Lung (tissue), 12 donors: ENCODE results near the gene TSPEAR. TPM values are rescaled to one million over a fixed set of nuclear protein-coding genes. Genes with fewer than 3 reads are reported as not detected.

Experiments
- ATAC-seq: fragments of 200-7000 bp; cut with Tn5 transposase; one replicate; pipeline ENCODE4 v1.9.1; 2020; ENCODE audit warnings: moderate number of reproducible peaks; ENCODE audit not compliant: insufficient read depth, low FRiP score
- DNase-seq, 3 donors: peaks; one replicate each; pipeline ENCODE4 v3.0.0-alpha.2; 2013 to 2017
- H3K27ac ChIP-seq, 2 donors: one replicate each; pipeline ENCODE4 v1.5.1; 2013; ENCODE audit warnings: mild to moderate bottlenecking in 2 of 2, moderate library complexity in 2 of 2, control low read depth in 1 of 2, inconsistent platforms in 1 of 2, low read depth in 1 of 2, low read length in 1 of 2
- H3K27me3 ChIP-seq, 3 donors: one replicate each; pipeline ENCODE4 v1.5.1; 2013; ENCODE audit warnings: low read length in 2 of 3; ENCODE audit not compliant: control insufficient read depth in 3 of 3, insufficient read depth in 3 of 3
- H3K36me3 ChIP-seq, 4 donors: one replicate each; pipeline ENCODE4 v1.5.1; 2013; ENCODE audit warnings: low read length in 4 of 4, mild to moderate bottlenecking in 1 of 4, moderate library complexity in 1 of 4; ENCODE audit not compliant: control insufficient read depth in 4 of 4, insufficient read depth in 4 of 4
- H3K4me1 ChIP-seq, 5 donors: one replicate each; pipeline ENCODE4 v1.5.1; 2013; ENCODE audit warnings: low read length in 5 of 5, mild to moderate bottlenecking in 2 of 5, moderate library complexity in 1 of 5; ENCODE audit not compliant: control insufficient read depth in 5 of 5, insufficient read depth in 5 of 5
- H3K4me3 ChIP-seq: one replicate; pipeline ENCODE4 v1.5.1; 2013; ENCODE audit warnings: mild to moderate bottlenecking, control low read depth, moderate library complexity
- H3K9ac ChIP-seq, 2 donors: one replicate each; pipeline ENCODE4 v1.5.1; 2013; ENCODE audit warnings: low read length in 2 of 2, control low read depth in 1 of 2; ENCODE audit not compliant: insufficient read depth in 1 of 2
- H3K9me3 ChIP-seq, 4 donors: one replicate each; pipeline ENCODE4 v1.5.1; 2013; ENCODE audit warnings: low read length in 3 of 4, mild to moderate bottlenecking in 1 of 4, moderate library complexity in 1 of 4; ENCODE audit not compliant: control insufficient read depth in 4 of 4, insufficient read depth in 3 of 4
- WGBS, 2 donors: extraction: QIAGEN DNeasy Blood & Tissue Kit; methylation state at CpG; one replicate each; pipeline ENCODE4 v1.1.7; 2013; 5-methylcytosine and 5-hydroxymethylcytosine counted together
- polyA plus RNA-seq, 2 donors: library from polyadenylated mRNA; stranded (reverse); fragments of 200-250 nt; gene quantifications; one replicate each; pipeline ENCODE4 v1.2.1, GENCODE V29; 2013
- total RNA-seq, 2 donors: library from RNA; depleted of rRNA in 1 of 2; stranded (reverse); fragments of >200 nt in 1 of 2; gene quantifications; one replicate each; pipeline ENCODE4 v1.2.1, GENCODE V29; 2014 to 2021
- TF ChIP-seq, protein P1 (sequence below): IDR thresholded peaks from 2 replicates; pipeline ENCODE4 v1.5.1; 2012; ENCODE audit warnings: mild to moderate bottlenecking; ENCODE audit errors: control extremely low read depth, extremely low read depth
- donor health status: control.
- donor health status: control.
- donor health status: Bipolar disorder and iron deficiency.
- donor health status: healthy.
- donor health status: DM: yes; HTN: yes; CAD: no.

The TSPEAR gene
- total and polyA plus RNA-seq, 4 donors, result 0.02 to 2.1 (median 0.27) TPM

DNA sequence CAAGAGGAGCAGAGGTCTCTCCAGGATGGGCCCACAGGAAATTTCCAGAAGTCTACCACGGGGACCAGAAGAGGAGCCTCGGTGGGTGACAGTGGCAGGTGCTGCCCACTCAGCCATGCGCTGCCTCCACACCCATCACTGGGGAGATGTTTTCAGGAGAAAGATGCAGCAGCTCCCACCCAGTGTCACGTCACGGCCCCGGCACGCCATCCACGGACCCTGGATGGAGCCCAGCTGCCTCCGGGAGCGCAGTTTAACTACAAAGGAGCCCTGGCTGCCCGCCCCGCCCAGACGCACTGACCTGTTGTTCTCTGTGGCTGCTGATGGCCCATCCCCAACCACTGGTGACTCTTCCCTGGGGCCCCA, 6.8 kb downstream of the TSPEAR start:
- peaks cover 26 to 73% (median 38%) of the 10 kb centered on the region in 3 donors for H3K27me3 ChIP-seq
- no peak overlapping the region for H3K4me3 ChIP-seq
- peaks cover 0 to 16% (median 0%) of the 10 kb centered on the region in 4 donors for H3K9me3 ChIP-seq
- no peak overlapping the region for H3K27ac ChIP-seq
- TF ChIP-seq, protein P1, sequence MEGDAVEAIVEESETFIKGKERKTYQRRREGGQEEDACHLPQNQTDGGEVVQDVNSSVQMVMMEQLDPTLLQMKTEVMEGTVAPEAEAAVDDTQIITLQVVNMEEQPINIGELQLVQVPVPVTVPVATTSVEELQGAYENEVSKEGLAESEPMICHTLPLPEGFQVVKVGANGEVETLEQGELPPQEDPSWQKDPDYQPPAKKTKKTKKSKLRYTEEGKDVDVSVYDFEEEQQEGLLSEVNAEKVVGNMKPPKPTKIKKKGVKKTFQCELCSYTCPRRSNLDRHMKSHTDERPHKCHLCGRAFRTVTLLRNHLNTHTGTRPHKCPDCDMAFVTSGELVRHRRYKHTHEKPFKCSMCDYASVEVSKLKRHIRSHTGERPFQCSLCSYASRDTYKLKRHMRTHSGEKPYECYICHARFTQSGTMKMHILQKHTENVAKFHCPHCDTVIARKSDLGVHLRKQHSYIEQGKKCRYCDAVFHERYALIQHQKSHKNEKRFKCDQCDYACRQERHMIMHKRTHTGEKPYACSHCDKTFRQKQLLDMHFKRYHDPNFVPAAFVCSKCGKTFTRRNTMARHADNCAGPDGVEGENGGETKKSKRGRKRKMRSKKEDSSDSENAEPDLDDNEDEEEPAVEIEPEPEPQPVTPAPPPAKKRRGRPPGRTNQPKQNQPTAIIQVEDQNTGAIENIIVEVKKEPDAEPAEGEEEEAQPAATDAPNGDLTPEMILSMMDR, result no peak
- ATAC-seq, result no peak
- no peak overlapping the region for H3K9ac ChIP-seq
- H3K36me3 ChIP-seq, result no peaks in the 10 kb centered on the region
- WGBS, 2 donors, result 22 to 37% methylated on average over 13 of the region's 13 CpGs
- DNase-seq, result no peak
- H3K4me1 ChIP-seq, result peaks cover 0 to 8% (median 5%) of the 10 kb centered on the region in 5 donors

DNA sequence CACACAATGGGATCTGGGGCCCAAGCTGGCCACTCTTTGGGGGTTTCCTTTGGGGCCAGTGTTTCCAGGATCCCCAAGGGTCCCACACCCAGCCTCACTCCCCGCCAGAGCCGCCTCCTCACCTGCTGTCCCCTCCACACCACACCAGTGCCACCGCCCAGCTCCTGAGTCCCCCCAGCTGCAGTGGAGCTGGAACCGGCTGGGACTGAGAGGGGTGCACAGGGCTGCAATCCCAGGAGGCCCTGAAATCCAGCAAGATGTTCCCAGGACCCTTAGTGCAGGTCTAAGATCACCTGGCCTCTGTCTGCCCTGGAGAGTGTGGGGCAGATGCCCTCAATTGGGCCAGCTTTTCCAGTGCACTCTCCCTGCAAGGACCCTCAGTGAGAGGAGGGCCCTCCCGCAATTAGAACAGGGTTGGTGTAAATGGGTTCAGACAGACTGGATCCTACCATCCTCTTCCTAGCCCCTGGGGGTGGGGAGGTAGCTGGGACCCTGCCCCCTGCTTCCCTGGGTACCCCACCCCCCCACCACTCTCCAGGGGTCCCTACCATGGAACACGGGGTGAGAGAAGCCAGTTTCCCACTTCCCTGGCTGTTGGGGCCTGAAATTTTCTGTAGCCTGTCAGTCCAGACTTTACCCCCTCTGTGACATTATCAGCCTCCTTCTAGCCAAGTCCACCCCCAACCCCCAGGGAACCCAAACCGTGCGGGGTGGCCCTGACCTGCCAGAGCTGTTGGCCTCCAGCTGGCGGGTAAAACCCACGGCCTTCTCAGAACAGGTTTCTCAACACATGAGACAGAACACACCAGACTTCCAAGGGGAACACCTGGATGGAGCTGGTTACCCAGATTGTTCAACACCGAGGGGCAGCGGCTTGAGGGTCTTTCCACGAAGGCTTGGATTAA, 7.4 kb downstream of the TSPEAR start:
- DNase-seq (no peak), ATAC-seq (no peak)
- H3K9me3 ChIP-seq, result peaks cover 0 to 14% (median 0%) of the 10 kb centered on the region in 4 donors
- H3K9ac ChIP-seq, result no peak overlapping the region
- H3K4me3 ChIP-seq, result no peak overlapping the region
- H3K4me1 ChIP-seq, result peaks cover 0 to 4% (median 0%) of the 10 kb centered on the region in 5 donors
- H3K27ac ChIP-seq, result no peak overlapping the region
- TF ChIP-seq, protein P1, result no peak
- H3K27me3 ChIP-seq, result peaks cover 22 to 67% (median 36%) of the 10 kb centered on the region in 3 donors
- H3K36me3 ChIP-seq, result no peaks in the 10 kb centered on the region
- WGBS, 2 donors, result 40 to 48% methylated on average over 13 of the region's 13 CpGs

DNA sequence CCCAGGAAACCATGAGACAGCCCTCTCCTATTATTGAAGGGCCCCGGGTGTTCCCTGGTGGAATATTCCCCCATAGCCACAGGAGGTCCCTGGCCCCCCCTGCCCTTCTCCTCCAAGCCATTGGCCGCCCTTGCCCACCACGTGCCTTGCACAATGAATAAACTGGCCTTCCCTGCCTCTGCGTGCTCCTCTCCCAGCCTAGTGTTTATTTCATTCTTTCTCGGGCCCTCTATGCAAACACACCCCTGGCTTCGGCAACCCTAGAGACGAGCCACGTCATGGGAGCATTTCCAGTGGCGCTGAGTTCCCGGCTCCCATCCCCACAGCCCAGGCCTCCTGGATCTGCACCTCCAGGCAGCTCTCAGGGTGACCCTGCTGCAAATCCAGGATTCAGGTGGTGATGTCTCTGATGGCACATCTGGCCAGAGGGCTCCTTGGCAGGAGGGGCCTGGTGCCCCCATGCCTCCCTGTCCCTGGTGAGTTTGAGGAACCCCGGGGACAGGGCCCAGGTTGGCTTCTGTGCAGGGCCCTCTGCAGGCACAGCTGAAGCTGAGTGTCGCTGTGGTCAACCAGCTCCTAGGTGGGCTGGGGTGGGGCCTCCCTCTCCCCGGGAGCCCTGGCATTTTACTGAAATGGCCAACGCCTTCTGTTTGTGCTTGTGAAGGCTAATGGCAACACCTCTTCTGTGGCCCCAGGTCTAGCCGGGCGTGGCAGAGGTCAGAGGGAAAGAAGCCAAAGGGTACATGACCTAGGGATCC, 8.2 kb downstream of the TSPEAR start:
- TF ChIP-seq, protein P1, result no peak
- Histone ChIP-seq H3K9ac (no peak overlapping the region), H3K9me3 (peaks cover 0 to 11% (median 0%) of the 10 kb centered on the region in 4 donors), H3K36me3 (no peaks in the 10 kb centered on the region), H3K27me3 (peaks cover 21 to 63% (median 28%) of the 10 kb centered on the region in 3 donors), H3K27ac (no peak overlapping the region), H3K4me3 (no peak overlapping the region), H3K4me1 (peaks cover 0 to 4% (median 0%) of the 10 kb centered on the region in 5 donors)
- ATAC-seq (no peak), DNase-seq (no peak)
- WGBS, 2 donors, result 51% methylated on average over 16 of the region's 16 CpGs
